Right lobe of liver (tissue), 6 donors: ENCODE results near the gene PIF1. TPM values are rescaled to one million over a fixed set of nuclear protein-coding genes. Genes with fewer than 3 reads are reported as not detected.

Source experiments
- ATAC-seq, 4 donors: fragments of 200-7000 bp; cut with Tn5 transposase; one replicate each; pipeline ENCODE4 v1.9.1; 2020; ENCODE audit warnings: mild to moderate bottlenecking in 4 of 4, moderate library complexity in 4 of 4
- DNase-seq, 3 donors: peaks; one replicate each; pipeline ENCODE4 v3.0.0-alpha.2; 2020
- H3K27ac ChIP-seq, 3 donors: fragments of 200-600 bp; one replicate each; pipeline ENCODE4 v1.8.0; 2022
- H3K27me3 ChIP-seq, 2 donors: fragments of 200-600 bp; one replicate each; pipeline ENCODE4 v1.8.0; 2022
- H3K36me3 ChIP-seq, 4 donors: fragments of 200-600 bp; sonication (generic) in 1 of 4; one replicate each; pipeline versions ENCODE4 v1.5.1 to v1.8.0; 2017 to 2022; ENCODE audit warnings: control low read depth in 1 of 4
- H3K4me1 ChIP-seq, 4 donors: fragments of 200-600 bp; sonication (generic) in 1 of 4; one replicate each; pipeline versions ENCODE4 v1.5.1 to v1.8.0; 2017 to 2022; ENCODE audit warnings: control low read depth in 1 of 4
- H3K4me3 ChIP-seq, 3 donors: fragments of 200-600 bp; one replicate each; pipeline ENCODE4 v1.8.0; 2022
- H3K9me3 ChIP-seq, 4 donors: fragments of 200-600 bp; sonication (generic) in 1 of 4; one replicate each; pipeline versions ENCODE4 v1.5.1 to v1.8.0; 2017 to 2022; ENCODE audit warnings: control low read depth in 1 of 4
- POLR2A ChIP-seq: fragments of 450-650 bp; IDR thresholded peaks from one replicate; pipeline ENCODE4 v1.6.1; 2017; ENCODE audit warnings: antibody characterized with exemption, mild to moderate bottlenecking
- WGBS: methylation state at CpG from one replicate; pipeline ENCODE4 v1.1.6; 2018; ENCODE audit warnings: low coverage, low lambda C conversion rate; ENCODE audit not compliant: insufficient coverage; ENCODE audit errors: missing lambda C conversion rate; 5-methylcytosine and 5-hydroxymethylcytosine counted together
- intact Hi-C, 2 donors: fragments of 100-400 bp; cut with DNase I; formaldehyde crosslinking; loops; one replicate each; pipeline versions ENCODE4 v1.11.2 to v1.14.1; 2022
- total RNA-seq, 6 experiments: library from RNA; depleted of rRNA in 2 of 6; stranded (reverse); fragments of >200 nt in 2 of 6; fragmentation: NEBNext Ultra II Directional in 3 of 6; extraction: Animal tissue kit (Norgen Biotek cat#: 25700) in 3 of 6; gene quantifications; one replicate each; pipeline versions ENCODE4 v1.1.0 to v1.2.4, GENCODE V29; 2016 to 2023
- TF ChIP-seq, protein P1 (sequence below), 4 donors: fragments of 200-600 bp in 3 of 4; fragments of 450-650 bp in 1 of 4; IDR thresholded peaks; one replicate each; pipeline versions ENCODE4 v1.5.1 to v1.8.0; 2016 to 2022; ENCODE audit warnings: antibody characterized with exemption in 4 of 4, mild to moderate bottlenecking in 2 of 4
- donor health status: DM: no; HTN: yes; CAD: no.
- donor health status: DM: no; HTN: no; CAD: no.
- donor health status: DM: no; HTN: no; CAD: no.
- donor health status: DM: no; HTN: yes; CAD: no.
- donor health status: DM: no; HTN: yes; CAD: no.

Gene PIF1
- total RNA-seq, 6 experiments from 2014 or later, result 0.11 to 1.00 (median 0.36) TPM

GRCh38 chr15:64865126-64865997, 39.9 kb upstream of the PIF1 start:
- DNase-seq (no peak), ATAC-seq (no peak)
- Histone ChIP-seq H3K27ac (no peak overlapping the region), H3K36me3 (peaks cover 0 to 14% (median 1%) of the 10 kb centered on the region in 4 donors), H3K4me1 (peaks cover 0 to 4% (median 0%) of the 10 kb centered on the region in 4 donors), H3K9me3 (no peaks in the 10 kb centered on the region), H3K4me3 (no peak overlapping the region), H3K27me3 (no peaks in the 10 kb centered on the region)
- 83% methylated on average over 1 of the region's 12 CpGs for WGBS
- TF ChIP-seq POLR2A, result no peak
- TF ChIP-seq, protein P1, sequence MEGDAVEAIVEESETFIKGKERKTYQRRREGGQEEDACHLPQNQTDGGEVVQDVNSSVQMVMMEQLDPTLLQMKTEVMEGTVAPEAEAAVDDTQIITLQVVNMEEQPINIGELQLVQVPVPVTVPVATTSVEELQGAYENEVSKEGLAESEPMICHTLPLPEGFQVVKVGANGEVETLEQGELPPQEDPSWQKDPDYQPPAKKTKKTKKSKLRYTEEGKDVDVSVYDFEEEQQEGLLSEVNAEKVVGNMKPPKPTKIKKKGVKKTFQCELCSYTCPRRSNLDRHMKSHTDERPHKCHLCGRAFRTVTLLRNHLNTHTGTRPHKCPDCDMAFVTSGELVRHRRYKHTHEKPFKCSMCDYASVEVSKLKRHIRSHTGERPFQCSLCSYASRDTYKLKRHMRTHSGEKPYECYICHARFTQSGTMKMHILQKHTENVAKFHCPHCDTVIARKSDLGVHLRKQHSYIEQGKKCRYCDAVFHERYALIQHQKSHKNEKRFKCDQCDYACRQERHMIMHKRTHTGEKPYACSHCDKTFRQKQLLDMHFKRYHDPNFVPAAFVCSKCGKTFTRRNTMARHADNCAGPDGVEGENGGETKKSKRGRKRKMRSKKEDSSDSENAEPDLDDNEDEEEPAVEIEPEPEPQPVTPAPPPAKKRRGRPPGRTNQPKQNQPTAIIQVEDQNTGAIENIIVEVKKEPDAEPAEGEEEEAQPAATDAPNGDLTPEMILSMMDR (IDR thresholded peaks at IDR 0.05), result no peak
- intact Hi-C loops, result no loop called here

- Histone ChIP-seq H3K4me1 (peaks cover 0 to 4% (median 0%) of the 10 kb centered on the region in 4 donors), H3K27ac (no peak overlapping the region), H3K27me3 (no peaks in the 10 kb centered on the region), H3K36me3 (peaks cover 0 to 17% (median 2%) of the 10 kb centered on the region in 4 donors), H3K4me3 (no peak overlapping the region), H3K9me3 (no peaks in the 10 kb centered on the region)
- 100% methylated on average over 1 of the region's 1 CpG for WGBS
- no peak for DNase-seq
- ATAC-seq, result no peak
- intact Hi-C loops, result no loop called here
- TF ChIP-seq, protein P1 (IDR thresholded peaks at IDR 0.05), result no peak
- TF ChIP-seq POLR2A, result no peak
Observed at GRCh38 chr15:64864068-64864467, 38.6 kb upstream of the PIF1 start.

GRCh38 chr15:64862408-64862807, 37.0 kb upstream of the PIF1 start:
- H3K27ac ChIP-seq, result no peak overlapping the region
- H3K4me1 ChIP-seq, result peaks cover 0 to 4% (median 0%) of the 10 kb centered on the region in 4 donors
- no peaks in the 10 kb centered on the region for H3K27me3 ChIP-seq
- whole genome bisulfite sequencing, result 86% methylated on average over 1 of the region's 1 CpG
- TF ChIP-seq POLR2A, result no peak
- TF ChIP-seq, protein P1 (IDR thresholded peaks at IDR 0.05), result no peak
- ATAC-seq (no peak), DNase-seq (no peak)
- H3K36me3 ChIP-seq, result peaks cover 0 to 17% (median 2%) of the 10 kb centered on the region in 4 donors
- no peaks in the 10 kb centered on the region for H3K9me3 ChIP-seq
- no peak overlapping the region for H3K4me3 ChIP-seq
- intact Hi-C loops, result no loop called here

GRCh38 chr15:64861960-64862359, 36.5 kb upstream of the PIF1 start:
- intact Hi-C loops, result no loop called here
- H3K4me3 ChIP-seq, result no peak overlapping the region
- ATAC-seq (no peak), DNase-seq (no peak)
- H3K4me1 ChIP-seq, result peaks cover 0 to 4% (median 0%) of the 10 kb centered on the region in 4 donors
- no peaks in the 10 kb centered on the region for H3K27me3 ChIP-seq
- no peak overlapping the region for H3K27ac ChIP-seq
- no peaks in the 10 kb centered on the region for H3K9me3 ChIP-seq
- TF ChIP-seq POLR2A, result no peak
- TF ChIP-seq, protein P1 (IDR thresholded peaks at IDR 0.05), result no peak
- peaks cover 0 to 17% (median 2%) of the 10 kb centered on the region in 4 donors for H3K36me3 ChIP-seq
- 75% methylated on average over 2 of the region's 4 CpGs for WGBS
